ENCODE data around the gene GNB3. TPM values are rescaled to one million over a fixed set of nuclear protein-coding genes. Genes with fewer than 3 reads are reported as not detected.
"Not testable (repeated sequence)": the region's sequence is repeated elsewhere in the genome, so short reads cannot be mapped to it uniquely, and the experiment has no call there.

The GNB3 gene
- total RNA-seq, 4 donors from 2014 or later: 0.45 to 1.8 (median 1.3) TPM

GRCh38 chr12:6887460-6887859 lies 46.7 kb downstream of the GNB3 start:
- H3K9me3 ChIP-seq: no peaks in the 10 kb centered on the region
- WGBS, 2 donors (ENCODE audit: low coverage in 1 of 2): 77% methylated on average over 8 of the region's 8 CpGs; no CpG with 5 or more reads in 1 of the 2 donors
- ATAC-seq: no peak
- no peak for TF ChIP-seq CTCF (IDR thresholded peaks at IDR 0.05)
- no peak for TF ChIP-seq POLR2A (IDR thresholded peaks at IDR 0.05)
- TF ChIP-seq POLR2AphosphoS5 (IDR thresholded peaks at IDR 0.05): no peak
- TF ChIP-seq EP300 (IDR thresholded peaks at IDR 0.05): no peak
- H3K4me3 ChIP-seq: no peak overlapping the region
- peaks cover 0 to 19% (median 4%) of the 10 kb centered on the region in 3 donors for H3K4me1 ChIP-seq
- no peak overlapping the region for H3K27ac ChIP-seq
- peaks cover 0 to 33% of the 10 kb centered on the region in 2 donors for H3K36me3 ChIP-seq
- no peaks in the 10 kb centered on the region for H3K27me3 ChIP-seq

GRCh38 chr12:6888360-6888759 lies 47.6 kb downstream of the GNB3 start:
- no peak overlapping the region for H3K27ac ChIP-seq
- WGBS, 2 donors (ENCODE audit: low coverage in 1 of 2): 100% methylated on average over 1 to 2 of the region's 2 CpGs
- H3K4me1 ChIP-seq: peaks cover 0 to 19% (median 4%) of the 10 kb centered on the region in 3 donors
- no peak for ATAC-seq
- H3K4me3 ChIP-seq: no peak overlapping the region
- H3K27me3 ChIP-seq: no peaks in the 10 kb centered on the region
- H3K9me3 ChIP-seq: no peaks in the 10 kb centered on the region
- TF ChIP-seq EP300 (IDR thresholded peaks at IDR 0.05): no peak
- no peak for TF ChIP-seq POLR2A (IDR thresholded peaks at IDR 0.05)
- TF ChIP-seq CTCF (IDR thresholded peaks at IDR 0.05): no peak
- peaks cover 0 to 24% of the 10 kb centered on the region in 2 donors for H3K36me3 ChIP-seq

- Histone ChIP-seq H3K36me3 (peaks cover 0 to 19% of the 10 kb centered on the region in 2 donors), H3K4me1 (peaks cover 0 to 19% (median 4%) of the 10 kb centered on the region in 3 donors)
- ATAC-seq, H3K27me3 ChIP-seq, H3K9me3 ChIP-seq, H3K4me3 ChIP-seq, H3K27ac ChIP-seq: not testable (repeated sequence)
- WGBS, 2 donors (ENCODE audit: low coverage in 1 of 2): 71 to 74% methylated on average over 3 to 7 of the region's 7 CpGs
Measured at GRCh38 chr12:6888794-6889193, 48.1 kb downstream of the GNB3 start.

- not testable (repeated sequence) for H3K27me3 ChIP-seq, H3K9me3 ChIP-seq, H3K4me3 ChIP-seq, ATAC-seq, H3K36me3 ChIP-seq
- Histone ChIP-seq H3K4me1 (peaks cover 0 to 19% (median 4%) of the 10 kb centered on the region in 3 donors), H3K27ac (peak overlapping the region; percentile 85 to 93 (median 91))
- 91 to 94% methylated on average over 14 of the region's 21 CpGs for WGBS, 2 donors (ENCODE audit: low coverage in 1 of 2)
Measured at GRCh38 chr12:6889775-6890573, 49.2 kb downstream of the GNB3 start.

- peaks cover 0 to 19% (median 4%) of the 10 kb centered on the region in 3 donors for H3K4me1 ChIP-seq
Measured at GRCh38 chr12:6890789-6891645, 50.3 kb downstream of the GNB3 start.

More at GRCh38 chr12:6890789-6891645, 50.3 kb downstream of the GNB3 start:
- no peaks in the 10 kb centered on the region for H3K36me3 ChIP-seq
- WGBS, 2 donors (ENCODE audit: low coverage in 1 of 2): 2 to 9% methylated on average over 9 of the region's 68 CpGs
- peak overlapping the region; percentile 85 to 93 (median 91) for H3K27ac ChIP-seq
- H3K27me3 ChIP-seq: no peaks in the 10 kb centered on the region
- peak overlapping the region; percentile 47 to 54 for H3K4me3 ChIP-seq
- peak; percentile 97 for ATAC-seq
- TF ChIP-seq EP300 (IDR thresholded peaks at IDR 0.05) (no peak), POLR2AphosphoS5 (IDR thresholded peaks at IDR 0.05) (peak; percentile 86), POLR2A (IDR thresholded peaks at IDR 0.05) (peak; percentile 39 to 68), CTCF (IDR thresholded peaks at IDR 0.05) (peak in 3 of 4 experiments; percentile 90 to 97 (median 93))
- H3K9me3 ChIP-seq: no peaks in the 10 kb centered on the region

Data from gastroesophageal sphincter (tissue), 4 donors.